ENCODE data around the gene KCNIP4. TPM values are rescaled to one million over a fixed set of nuclear protein-coding genes. Genes with fewer than 3 reads are reported as not detected.

Gene KCNIP4
- total RNA-seq, 1 experiment from 2014 or later, result not detected

DNA sequence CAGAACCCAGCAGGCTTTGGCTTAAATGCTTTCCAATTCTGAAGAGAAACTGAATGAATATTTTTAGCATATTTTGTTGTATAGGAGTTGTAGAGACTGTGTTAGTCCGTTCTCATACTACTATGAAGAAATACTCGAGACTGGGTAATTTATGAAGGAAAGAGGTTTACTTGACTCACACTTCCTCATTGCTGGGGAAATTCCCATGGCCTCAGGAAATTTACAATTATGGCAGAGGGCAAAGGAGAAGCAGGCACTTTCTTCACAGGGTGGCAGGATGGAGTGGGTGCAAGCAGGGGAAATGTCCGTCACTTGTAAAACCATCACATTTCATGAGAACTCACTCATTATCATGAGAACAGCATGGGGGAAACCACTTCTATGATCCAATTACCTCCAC is 956.6 kb downstream of the KCNIP4 start:
- DNase-seq, result no peak
- Histone ChIP-seq H3K4me3 (no peak overlapping the region), H3K9me3 (ENCODE audit: insufficient read depth, low read depth) (no peaks in the 10 kb centered on the region), H3K27me3 (ENCODE audit: insufficient read depth, low read depth) (no peaks in the 10 kb centered on the region), H3K36me3 (ENCODE audit: low read depth) (no peaks in the 10 kb centered on the region), H3K4me1 (replicated peaks; ENCODE audit: insufficient read depth) (no peaks in the 10 kb centered on the region), H2AFZ (no peak overlapping the region), H4K20me1 (ENCODE audit: insufficient read depth) (no peaks in the 10 kb centered on the region), H3F3A (ENCODE audit: insufficient read depth, low read depth) (no peaks in the 10 kb centered on the region), H3K4me2 (no peak overlapping the region), H3K9me2 (ENCODE audit: insufficient read depth) (no peaks in the 10 kb centered on the region), H3K79me2 (ENCODE audit: low read depth) (no peaks in the 10 kb centered on the region), H3K27ac (no peak overlapping the region)
- ChIA-PET CTCF (no interaction called here), POLR2A (ENCODE audit: unreplicated experiment) (no interaction called here)
- no peak for TF ChIP-seq EZH2 (IDR thresholded peaks at IDR 0.05; ENCODE audit: low read depth)
- TF ChIP-seq CTCF (conservative IDR thresholded peaks at IDR 0.05), result no peak
- no TSS peak for BruUV-seq (replicated peaks)
- intact Hi-C loops (cut with micrococcal nuclease; ENCODE audit: unreplicated experiment), result no loop called here

DNA sequence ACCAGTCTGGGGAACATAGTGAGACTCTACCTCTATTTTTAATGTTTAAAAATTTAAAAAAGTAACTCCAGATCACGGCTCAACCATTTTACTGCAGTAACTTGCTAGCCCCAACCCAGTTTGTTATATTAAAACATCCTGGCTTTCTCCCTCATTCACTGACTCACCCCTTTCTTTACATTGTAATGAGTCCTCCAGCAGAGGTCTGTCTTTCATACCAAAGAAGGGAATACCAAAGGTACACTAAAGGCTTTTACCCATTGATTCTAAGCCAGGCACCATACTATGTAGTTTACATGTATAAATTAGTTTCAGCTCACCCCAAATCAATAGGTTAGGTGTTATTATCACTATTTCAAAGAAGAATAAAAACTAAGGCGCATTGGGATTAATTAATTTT is 961.4 kb downstream of the KCNIP4 start:
- no peak for TF ChIP-seq CTCF (conservative IDR thresholded peaks at IDR 0.05)
- no peak for TF ChIP-seq EZH2 (IDR thresholded peaks at IDR 0.05; ENCODE audit: low read depth)
- no peak overlapping the region for H2AFZ ChIP-seq
- H3K4me1 ChIP-seq (replicated peaks; ENCODE audit: insufficient read depth), result no peaks in the 10 kb centered on the region
- POLR2A ChIA-PET (ENCODE audit: unreplicated experiment), result no interaction called here
- peaks cover 13% of the 10 kb centered on the region for H3K27me3 ChIP-seq (ENCODE audit: insufficient read depth, low read depth)
- no peak for DNase-seq
- H3K9me2 ChIP-seq (ENCODE audit: insufficient read depth), result no peaks in the 10 kb centered on the region
- H3K9me3 ChIP-seq (ENCODE audit: insufficient read depth, low read depth), result no peaks in the 10 kb centered on the region
- no peaks in the 10 kb centered on the region for H3K79me2 ChIP-seq (ENCODE audit: low read depth)
- no peaks in the 10 kb centered on the region for H3F3A ChIP-seq (ENCODE audit: insufficient read depth, low read depth)
- no TSS peak for BruUV-seq (replicated peaks)
- H3K27ac ChIP-seq, result no peak overlapping the region
- H3K36me3 ChIP-seq (ENCODE audit: low read depth), result no peaks in the 10 kb centered on the region
- CTCF ChIA-PET, result no interaction called here
- no peaks in the 10 kb centered on the region for H4K20me1 ChIP-seq (ENCODE audit: insufficient read depth)
- H3K4me3 ChIP-seq, result no peak overlapping the region
- intact Hi-C loops (cut with micrococcal nuclease; ENCODE audit: unreplicated experiment), result no loop called here
- H3K4me2 ChIP-seq, result no peak overlapping the region

GRCh38 chr4:20984576-20984836 is 964.1 kb downstream of the KCNIP4 start:
- intact Hi-C loops (cut with micrococcal nuclease; ENCODE audit: unreplicated experiment), result no loop called here
- ChIA-PET POLR2A (ENCODE audit: unreplicated experiment) (no interaction called here), CTCF (no interaction called here)
- H3K4me1 ChIP-seq (replicated peaks; ENCODE audit: insufficient read depth), result no peaks in the 10 kb centered on the region
- no peaks in the 10 kb centered on the region for H4K20me1 ChIP-seq (ENCODE audit: insufficient read depth)
- no peaks in the 10 kb centered on the region for H3K9me3 ChIP-seq (ENCODE audit: insufficient read depth, low read depth)
- H3F3A ChIP-seq (ENCODE audit: insufficient read depth, low read depth), result no peaks in the 10 kb centered on the region
- no TSS peak for BruUV-seq (replicated peaks)
- no peak for DNase-seq
- no peaks in the 10 kb centered on the region for H3K79me2 ChIP-seq (ENCODE audit: low read depth)
- H3K27me3 ChIP-seq (ENCODE audit: insufficient read depth, low read depth), result peaks cover 13% of the 10 kb centered on the region
- no peaks in the 10 kb centered on the region for H3K9me2 ChIP-seq (ENCODE audit: insufficient read depth)
- no peaks in the 10 kb centered on the region for H3K36me3 ChIP-seq (ENCODE audit: low read depth)
- H3K4me2 ChIP-seq, result no peak overlapping the region
- TF ChIP-seq EZH2 (IDR thresholded peaks at IDR 0.05; ENCODE audit: low read depth) (no peak), CTCF (conservative IDR thresholded peaks at IDR 0.05) (no peak)
- H3K4me3 ChIP-seq, result no peak overlapping the region
- no peak overlapping the region for H2AFZ ChIP-seq
- no peak overlapping the region for H3K27ac ChIP-seq
